Stimulated activated CD8-positive, alpha-beta memory T cell treated with anti-CD3 and anti-CD28 coated beads, Interleukin-7, amount 100 ng/mL, for 24 hours (primary cell): ENCODE results near the gene KRTAP4-8.
"Not testable (repeated sequence)": the region's sequence is repeated elsewhere in the genome, so short reads cannot be mapped to it uniquely, and the experiment has no call there.

ENCODE experiments used
- DNase-seq: peaks from one replicate; pipeline ENCODE4 v3.0.0-alpha.2; 2020; ENCODE audit warnings: low read depth

The KRTAP4-8 gene

GRCh38 chr17:41065016-41065689 lies 32.8 kb downstream of the KRTAP4-8 start:
- not testable (repeated sequence) for DNase-seq

DNA sequence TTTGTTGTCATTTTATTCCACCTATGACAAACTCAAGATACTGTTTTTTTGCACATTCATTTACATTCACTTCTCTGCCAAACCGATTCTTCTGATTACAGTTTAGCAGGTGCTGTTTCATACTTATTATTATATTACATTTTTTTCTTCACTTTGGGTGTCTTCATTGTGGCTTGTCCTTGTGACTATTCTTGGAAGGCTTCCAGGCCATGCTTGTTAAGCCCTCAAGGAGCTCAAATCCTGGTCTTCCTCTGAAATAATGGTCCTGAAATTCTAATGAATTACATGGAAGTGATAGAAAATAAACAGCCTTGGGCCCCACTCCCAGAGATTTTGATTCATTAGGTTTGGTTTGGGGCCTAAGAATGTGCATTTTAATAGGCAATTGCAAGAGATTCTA lies 33.6 kb downstream of the KRTAP4-8 start:
- DNase-seq, result no peak

- DNase-seq, result no peak
Measured at GRCh38 chr17:41063449-41063848, 34.5 kb downstream of the KRTAP4-8 start.

- DNase-seq, result no peak
Measured at GRCh38 chr17:41061964-41062363, 36.0 kb downstream of the KRTAP4-8 start.

DNA sequence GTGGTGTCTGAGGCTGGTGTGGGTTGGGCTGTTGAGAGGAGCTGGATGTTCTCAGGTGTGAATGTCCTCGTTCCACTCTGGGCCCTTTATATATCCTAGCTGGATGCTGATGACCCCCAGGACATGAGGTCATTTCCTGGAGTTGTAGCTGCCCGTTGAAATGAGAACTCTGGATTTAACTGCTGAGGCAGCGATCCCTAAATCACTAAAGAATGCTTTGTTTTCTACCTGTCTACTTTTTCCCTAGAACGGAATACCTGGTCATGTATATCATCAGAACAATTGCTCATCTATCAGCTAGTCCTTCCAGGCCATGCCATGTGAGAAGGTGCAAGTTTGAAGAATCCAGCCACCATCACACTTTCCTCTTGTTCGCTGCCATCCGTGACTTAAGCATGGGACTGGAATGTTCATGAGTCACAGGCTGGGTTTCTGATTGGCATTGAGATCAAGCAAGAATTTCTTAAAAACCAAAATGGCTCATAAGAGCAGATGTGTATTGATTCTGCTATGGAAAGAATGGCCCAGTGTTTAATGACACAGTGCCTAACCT lies 37.8 kb downstream of the KRTAP4-8 start, which contains the start of gene KRTAP2-3:
TSS of gene KRTAP2-3 (minus strand) at position 63 of the 553 bp plus-strand sequence. CDS start 64 bp downstream, outside the sequence.
- no peak for DNase-seq

- DNase-seq, result not testable (repeated sequence)
Measured at GRCh38 chr17:41059276-41060051, 38.5 kb downstream of the KRTAP4-8 start.

DNA sequence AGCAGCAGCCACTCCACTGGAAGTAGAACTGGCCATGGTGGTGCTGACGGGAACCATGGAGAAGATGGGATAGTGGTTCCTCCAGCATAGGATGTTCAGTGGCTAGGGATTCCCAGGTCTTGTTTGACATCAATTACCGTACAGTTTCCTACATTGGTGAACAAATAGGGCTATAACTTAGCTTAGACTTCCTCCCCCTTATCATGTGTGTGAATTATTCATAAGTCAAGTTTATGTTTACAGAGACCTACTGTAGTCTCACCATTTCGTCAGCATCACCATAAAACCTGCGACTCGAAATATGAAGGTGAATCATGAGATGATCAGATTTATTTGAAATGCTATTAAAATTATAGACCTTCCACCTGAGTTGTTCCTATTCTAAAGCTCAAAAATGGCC lies 39.2 kb downstream of the KRTAP4-8 start:
- DNase-seq, result no peak

- DNase-seq, result no peak
Measured at GRCh38 chr17:41057547-41057946, 40.4 kb downstream of the KRTAP4-8 start.

- not testable (repeated sequence) for DNase-seq
Measured at GRCh38 chr17:41055130-41055529, 42.8 kb downstream of the KRTAP4-8 start, which contains the start of gene KRTAP2-2. Gene KRTAP2-2, minus strand, starts transcription at chr17:41055230. Its CDS starts 19 bp downstream, at chr17:41055211.

DNA sequence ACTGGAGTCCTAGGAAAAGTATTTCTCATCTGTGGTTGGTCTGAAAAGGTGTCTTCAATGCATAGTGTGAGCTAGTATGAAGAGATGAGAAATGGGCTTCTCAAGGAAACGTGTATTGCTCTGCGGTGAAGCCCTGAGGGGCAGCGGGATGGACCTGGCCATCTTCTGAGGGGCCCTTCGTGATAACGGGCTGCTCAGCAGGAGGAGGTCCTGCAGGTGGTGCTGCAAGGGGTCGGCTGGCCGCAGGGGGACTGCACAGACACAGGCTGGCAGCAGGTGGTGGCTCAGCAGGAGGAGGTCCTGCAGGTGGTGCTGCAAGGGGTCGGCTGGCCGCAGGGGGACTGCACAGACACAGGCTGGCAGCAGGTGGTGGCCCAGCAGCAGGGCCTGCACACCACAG lies 43.4 kb downstream of the KRTAP4-8 start:
- not testable (repeated sequence) for DNase-seq

DNA sequence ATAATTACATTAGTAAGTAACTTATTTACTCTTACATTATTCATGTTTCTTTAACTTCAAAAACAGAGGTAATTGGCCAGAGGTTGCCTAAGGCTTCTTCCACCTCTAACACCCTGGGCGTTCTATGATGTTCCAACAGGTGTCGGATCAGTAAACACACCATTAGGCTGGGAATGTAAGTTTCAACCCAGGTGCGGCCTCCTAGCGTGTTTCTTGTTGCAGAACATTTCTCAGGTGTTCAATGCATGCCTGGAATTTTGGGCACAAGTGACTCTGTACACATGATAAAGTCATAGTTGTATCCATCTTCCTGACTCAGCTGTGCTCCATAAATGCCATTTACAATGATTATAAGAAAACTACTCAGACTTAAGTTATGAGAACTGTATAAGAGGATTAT lies 43.9 kb downstream of the KRTAP4-8 start:
- no peak for DNase-seq

DNA sequence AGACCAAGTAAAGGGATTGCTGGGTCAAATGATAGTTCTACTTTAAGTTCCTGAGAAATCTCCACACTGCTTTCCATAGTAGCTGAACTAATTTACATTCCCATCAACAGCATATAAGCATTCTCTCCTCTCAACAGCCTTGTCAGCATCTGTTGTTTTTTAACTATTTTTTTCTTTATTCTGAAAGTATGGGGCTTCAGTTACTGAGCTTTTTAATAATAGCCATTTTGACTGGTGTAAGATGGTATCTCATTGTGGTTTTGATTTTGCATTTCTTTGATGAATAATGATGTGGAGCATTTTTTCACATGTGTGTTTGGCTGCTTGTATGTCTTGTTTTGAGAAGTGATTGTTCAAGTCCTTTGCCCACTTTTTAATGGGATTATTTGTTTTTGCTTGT lies 45.4 kb downstream of the KRTAP4-8 start:
- no peak for DNase-seq

- no peak for DNase-seq
Measured at GRCh38 chr17:41049110-41049509, 48.8 kb downstream of the KRTAP4-8 start.

- DNase-seq, result no peak
Measured at GRCh38 chr17:41048441-41048840, 49.5 kb downstream of the KRTAP4-8 start.
